Adrenal gland (tissue), 5 donors: ENCODE measurements around the gene KLHL25.

Source experiments
- POLR2A ChIP-seq, 2 donors: fragments of 450-650 bp; IDR thresholded peaks; one replicate each; pipeline ENCODE4 v1.6.1; 2017; ENCODE audit warnings: antibody characterized with exemption in 2 of 2, mild to moderate bottlenecking in 2 of 2, moderate library complexity in 1 of 2
- TF ChIP-seq, protein P1 (sequence below), 6 experiments: fragments of 450-650 bp in 4 of 6; fragments of 200-600 bp in 2 of 6; sonication (generic) in 1 of 6; IDR thresholded peaks; 1 replicate in 5 of 6; 2 replicates in 1 of 6; pipeline versions ENCODE4 v1.5.1 to v1.8.0; 2016 to 2021; ENCODE audit warnings: antibody characterized with exemption in 6 of 6, mild to moderate bottlenecking in 2 of 6, moderate library complexity in 1 of 6
- donor health status: DM: no; HTN: no; CAD: no.

DNA sequence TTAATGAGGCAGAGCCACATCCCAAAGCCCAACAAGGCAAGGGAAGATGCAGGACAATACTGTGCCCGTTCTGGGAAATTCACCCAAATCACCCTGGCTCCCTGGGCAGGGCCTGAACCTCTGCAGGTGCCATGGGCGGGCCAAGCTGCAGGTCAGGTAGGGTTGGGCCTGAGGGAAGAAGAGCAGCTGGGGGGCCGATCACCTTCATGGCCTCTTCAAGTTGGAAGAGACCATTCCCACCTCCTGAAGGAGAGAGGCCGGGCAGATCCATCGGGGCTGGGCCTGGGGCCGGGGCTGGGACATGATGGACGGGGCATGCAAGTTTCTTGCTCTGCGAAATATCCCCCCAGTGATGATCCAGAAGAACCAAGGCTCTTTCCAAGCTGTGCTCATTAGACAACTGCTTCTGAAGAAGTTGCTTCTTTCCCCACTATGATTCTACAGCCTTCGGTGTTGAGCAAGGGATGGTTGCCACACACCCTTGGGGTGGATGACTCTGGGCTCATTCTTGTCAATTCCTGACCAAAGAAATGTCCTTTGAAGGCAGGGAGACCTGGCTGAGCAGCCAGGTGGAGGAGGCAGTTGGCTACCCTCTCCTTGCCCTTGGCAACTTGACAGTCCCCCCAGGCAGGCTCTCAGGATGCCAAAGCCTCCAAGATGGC lies 38.2 kb downstream of the KLHL25 start:
- TF ChIP-seq, protein P1, sequence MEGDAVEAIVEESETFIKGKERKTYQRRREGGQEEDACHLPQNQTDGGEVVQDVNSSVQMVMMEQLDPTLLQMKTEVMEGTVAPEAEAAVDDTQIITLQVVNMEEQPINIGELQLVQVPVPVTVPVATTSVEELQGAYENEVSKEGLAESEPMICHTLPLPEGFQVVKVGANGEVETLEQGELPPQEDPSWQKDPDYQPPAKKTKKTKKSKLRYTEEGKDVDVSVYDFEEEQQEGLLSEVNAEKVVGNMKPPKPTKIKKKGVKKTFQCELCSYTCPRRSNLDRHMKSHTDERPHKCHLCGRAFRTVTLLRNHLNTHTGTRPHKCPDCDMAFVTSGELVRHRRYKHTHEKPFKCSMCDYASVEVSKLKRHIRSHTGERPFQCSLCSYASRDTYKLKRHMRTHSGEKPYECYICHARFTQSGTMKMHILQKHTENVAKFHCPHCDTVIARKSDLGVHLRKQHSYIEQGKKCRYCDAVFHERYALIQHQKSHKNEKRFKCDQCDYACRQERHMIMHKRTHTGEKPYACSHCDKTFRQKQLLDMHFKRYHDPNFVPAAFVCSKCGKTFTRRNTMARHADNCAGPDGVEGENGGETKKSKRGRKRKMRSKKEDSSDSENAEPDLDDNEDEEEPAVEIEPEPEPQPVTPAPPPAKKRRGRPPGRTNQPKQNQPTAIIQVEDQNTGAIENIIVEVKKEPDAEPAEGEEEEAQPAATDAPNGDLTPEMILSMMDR (IDR thresholded peaks at IDR 0.05) = no peak
- TF ChIP-seq POLR2A (IDR thresholded peaks at IDR 0.05) = no peak
